ENCODE data around the gene HS3ST5. TPM values are rescaled to one million over a fixed set of nuclear protein-coding genes. Genes with fewer than 3 reads are reported as not detected.

HS3ST5 gene
- total RNA-seq, 3 donors from 2014 or later (not counting 1 experiment from before 2014, with no cell fraction given): not detected

- Mint-ChIP-seq H3K27ac (no peak overlapping the region), H3K4me3 (no peak overlapping the region), H3K36me3 (no peaks in the 10 kb centered on the region), H3K27me3 (ENCODE audit: low read depth in 2 of 2) (no peaks in the 10 kb centered on the region), H3K4me1 (no peaks in the 10 kb centered on the region), H3K9me3 (peaks cover 11 to 20% of the 10 kb centered on the region in 2 donors)
- TF ChIP-seq CTCF (IDR thresholded peaks at IDR 0.05): no peak
- Histone ChIP-seq H3K4me1 (ENCODE audit: control insufficient read depth, insufficient read depth, low read length) (no peaks in the 10 kb centered on the region), H3K27me3 (ENCODE audit: control insufficient read depth, insufficient read depth, low read length) (no peaks in the 10 kb centered on the region), H3K36me3 (ENCODE audit: control insufficient read depth, insufficient read depth, low read length) (no peaks in the 10 kb centered on the region), H3K9me3 (ENCODE audit: control insufficient read depth, insufficient read depth, low read length) (no peaks in the 10 kb centered on the region), H3K4me3 (ENCODE audit: low read length) (no peak overlapping the region), H3K27ac (ENCODE audit: low read length) (no peak overlapping the region)
- 78% methylated on average over 4 of the region's 4 CpGs for WGBS (ENCODE audit: insufficient coverage)
- DNase-seq (no peak), ATAC-seq (no peak)
- intact Hi-C loops (cut with micrococcal nuclease): no loop called here
These were observed 19.6 kb upstream of the HS3ST5 start for GRCh38 chr6:114362396-114362795.

GRCh38 chr6:114361036-114361435 is 18.2 kb upstream of the HS3ST5 start:
- H3K4me3 Mint-ChIP-seq: no peak overlapping the region
- Histone ChIP-seq H3K9me3 (ENCODE audit: control insufficient read depth, insufficient read depth, low read length) (no peaks in the 10 kb centered on the region), H3K36me3 (ENCODE audit: control insufficient read depth, insufficient read depth, low read length) (no peaks in the 10 kb centered on the region), H3K27me3 (ENCODE audit: control insufficient read depth, insufficient read depth, low read length) (no peaks in the 10 kb centered on the region), H3K27ac (ENCODE audit: low read length) (no peak overlapping the region), H3K4me1 (ENCODE audit: control insufficient read depth, insufficient read depth, low read length) (no peaks in the 10 kb centered on the region), H3K4me3 (ENCODE audit: low read length) (no peak overlapping the region)
- H3K9me3 Mint-ChIP-seq: peaks cover 12 to 23% of the 10 kb centered on the region in 2 donors
- no peaks in the 10 kb centered on the region for H3K36me3 Mint-ChIP-seq
- ATAC-seq (no peak), DNase-seq (no peak)
- no peak overlapping the region for H3K27ac Mint-ChIP-seq
- H3K4me1 Mint-ChIP-seq: no peaks in the 10 kb centered on the region
- no peak for TF ChIP-seq CTCF (IDR thresholded peaks at IDR 0.05)
- intact Hi-C loops (cut with micrococcal nuclease): no loop called here
- 100% methylated on average over 1 of the region's 1 CpG for WGBS (ENCODE audit: insufficient coverage)
- H3K27me3 Mint-ChIP-seq (ENCODE audit: low read depth in 2 of 2): no peaks in the 10 kb centered on the region

GRCh38 chr6:114355300-114355699 is 12.5 kb upstream of the HS3ST5 start:
- intact Hi-C loops (cut with micrococcal nuclease): no loop called here
- Histone ChIP-seq H3K4me1 (ENCODE audit: control insufficient read depth, insufficient read depth, low read length) (no peaks in the 10 kb centered on the region), H3K27ac (ENCODE audit: low read length) (no peak overlapping the region), H3K4me3 (ENCODE audit: low read length) (no peak overlapping the region), H3K36me3 (ENCODE audit: control insufficient read depth, insufficient read depth, low read length) (no peaks in the 10 kb centered on the region), H3K9me3 (ENCODE audit: control insufficient read depth, insufficient read depth, low read length) (no peaks in the 10 kb centered on the region), H3K27me3 (ENCODE audit: control insufficient read depth, insufficient read depth, low read length) (no peaks in the 10 kb centered on the region)
- no peak for DNase-seq
- peaks cover 14 to 20% of the 10 kb centered on the region in 2 donors for H3K9me3 Mint-ChIP-seq
- no peak overlapping the region for H3K27ac Mint-ChIP-seq
- no peaks in the 10 kb centered on the region for H3K27me3 Mint-ChIP-seq (ENCODE audit: low read depth in 2 of 2)
- H3K4me1 Mint-ChIP-seq: no peaks in the 10 kb centered on the region
- no peak for ATAC-seq
- no peak for TF ChIP-seq CTCF (IDR thresholded peaks at IDR 0.05)
- no peaks in the 10 kb centered on the region for H3K36me3 Mint-ChIP-seq
- no peak overlapping the region for H3K4me3 Mint-ChIP-seq

- Mint-ChIP-seq H3K4me3 (no peak overlapping the region), H3K9me3 (peaks cover 19 to 22% of the 10 kb centered on the region in 2 donors), H3K27me3 (ENCODE audit: low read depth in 2 of 2) (no peaks in the 10 kb centered on the region), H3K36me3 (no peaks in the 10 kb centered on the region), H3K27ac (no peak overlapping the region), H3K4me1 (no peaks in the 10 kb centered on the region)
- WGBS (ENCODE audit: insufficient coverage): 98% methylated on average over 2 of the region's 2 CpGs
- Histone ChIP-seq H3K4me1 (ENCODE audit: control insufficient read depth, insufficient read depth, low read length) (no peaks in the 10 kb centered on the region), H3K9me3 (ENCODE audit: control insufficient read depth, insufficient read depth, low read length) (no peaks in the 10 kb centered on the region), H3K27me3 (ENCODE audit: control insufficient read depth, insufficient read depth, low read length) (no peaks in the 10 kb centered on the region), H3K4me3 (ENCODE audit: low read length) (no peak overlapping the region), H3K27ac (ENCODE audit: low read length) (no peak overlapping the region), H3K36me3 (ENCODE audit: control insufficient read depth, insufficient read depth, low read length) (no peaks in the 10 kb centered on the region)
- no peak for DNase-seq
- intact Hi-C loops (cut with micrococcal nuclease): no loop called here
- TF ChIP-seq CTCF (IDR thresholded peaks at IDR 0.05): no peak
- ATAC-seq: no peak
These were observed 11.7 kb upstream of the HS3ST5 start for GRCh38 chr6:114354482-114354881.
